C4-2B (cell line): ENCODE data around the gene ASTE1.

Experiments used
- CTCF ChIP-seq: fragments of 450-650 bp; conservative IDR thresholded peaks from 2 replicates; pipeline ENCODE4 v1.5.1; 2017; ENCODE audit warnings: mild to moderate bottlenecking
- ZFX ChIP-seq: fragments of 450-650 bp; IDR thresholded peaks from 2 replicates; pipeline ENCODE4 v1.6.1; 2017

GRCh38 chr3:131075632-131076328 is 49.2 kb upstream of the ASTE1 start:
- TF ChIP-seq CTCF: no peak
- no peak for TF ChIP-seq ZFX
